ENCODE data around the gene PRKRA. TPM values are rescaled to one million over a fixed set of nuclear protein-coding genes. Genes with fewer than 3 reads are reported as not detected.

The PRKRA gene
- total and polyA plus RNA-seq, 2 of the 13 experiments (the other 11 are each of a cell fraction or from before 2014, with no cell fraction given) = 53.1 to 74.7 TPM

- TF ChIP-seq RNF219 (CRISPR knock-in tag; IDR thresholded peaks at IDR 0.05) (no peak), GABPB1 (CRISPR knock-in tag; IDR thresholded peaks at IDR 0.05) (peak; percentile 71), TP53 (CRISPR knock-in tag; conservative IDR thresholded peaks at IDR 0.05) (0 out of 2 replicates have a peak, but pooled peaks have one; percentile 50), ZNF556 (CRISPR knock-in tag; IDR thresholded peaks at IDR 0.05; ENCODE audit: borderline replicate concordance) (0 out of 2 replicates have a peak, but pooled peaks have one; percentile 68), ZKSCAN8 (CRISPR knock-in tag; IDR thresholded peaks at IDR 0.05; ENCODE audit: borderline replicate concordance) (peak; percentile 58; the same call in 1 of the 2 replicates), ZNF331 (CRISPR knock-in tag; IDR thresholded peaks at IDR 0.05) (peak; percentile 70), CCAR2 (optimal IDR thresholded peaks at IDR 0.05; ENCODE audit: low read depth, low read length) (no peak), ONECUT2 (CRISPR knock-in tag; IDR thresholded peaks at IDR 0.05) (0 out of 2 replicates have a peak, but pooled peaks have one; percentile 10), HNRNPK (IDR thresholded peaks at IDR 0.05; ENCODE audit: low read depth, low read length, poor library complexity, severe bottlenecking) (no peak), AHR (CRISPR knock-in tag; IDR thresholded peaks at IDR 0.05) (no peak; the same call in 1 of the 2 replicates), CSRNP1 (CRISPR knock-in tag; IDR thresholded peaks at IDR 0.05) (no peak; the same call in 1 of the 2 replicates)
- TF ChIP-seq, protein P1, sequence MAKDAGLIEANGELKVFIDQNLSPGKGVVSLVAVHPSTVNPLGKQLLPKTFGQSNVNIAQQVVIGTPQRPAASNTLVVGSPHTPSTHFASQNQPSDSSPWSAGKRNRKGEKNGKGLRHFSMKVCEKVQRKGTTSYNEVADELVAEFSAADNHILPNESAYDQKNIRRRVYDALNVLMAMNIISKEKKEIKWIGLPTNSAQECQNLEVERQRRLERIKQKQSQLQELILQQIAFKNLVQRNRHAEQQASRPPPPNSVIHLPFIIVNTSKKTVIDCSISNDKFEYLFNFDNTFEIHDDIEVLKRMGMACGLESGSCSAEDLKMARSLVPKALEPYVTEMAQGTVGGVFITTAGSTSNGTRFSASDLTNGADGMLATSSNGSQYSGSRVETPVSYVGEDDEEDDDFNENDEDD (CRISPR knock-in tag; IDR thresholded peaks at IDR 0.05; ENCODE audit: borderline replicate concordance) = peak; percentile 66; the same call in 1 of the 2 replicates
- TF ChIP-seq, protein P2, sequence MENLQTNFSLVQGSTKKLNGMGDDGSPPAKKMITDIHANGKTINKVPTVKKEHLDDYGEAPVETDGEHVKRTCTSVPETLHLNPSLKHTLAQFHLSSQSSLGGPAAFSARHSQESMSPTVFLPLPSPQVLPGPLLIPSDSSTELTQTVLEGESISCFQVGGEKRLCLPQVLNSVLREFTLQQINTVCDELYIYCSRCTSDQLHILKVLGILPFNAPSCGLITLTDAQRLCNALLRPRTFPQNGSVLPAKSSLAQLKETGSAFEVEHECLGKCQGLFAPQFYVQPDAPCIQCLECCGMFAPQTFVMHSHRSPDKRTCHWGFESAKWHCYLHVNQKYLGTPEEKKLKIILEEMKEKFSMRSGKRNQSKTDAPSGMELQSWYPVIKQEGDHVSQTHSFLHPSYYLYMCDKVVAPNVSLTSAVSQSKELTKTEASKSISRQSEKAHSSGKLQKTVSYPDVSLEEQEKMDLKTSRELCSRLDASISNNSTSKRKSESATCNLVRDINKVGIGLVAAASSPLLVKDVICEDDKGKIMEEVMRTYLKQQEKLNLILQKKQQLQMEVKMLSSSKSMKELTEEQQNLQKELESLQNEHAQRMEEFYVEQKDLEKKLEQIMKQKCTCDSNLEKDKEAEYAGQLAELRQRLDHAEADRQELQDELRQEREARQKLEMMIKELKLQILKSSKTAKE (CRISPR knock-in tag; IDR thresholded peaks at IDR 0.05; ENCODE audit: borderline replicate concordance) = no peak
- TF ChIP-seq, protein P3, sequence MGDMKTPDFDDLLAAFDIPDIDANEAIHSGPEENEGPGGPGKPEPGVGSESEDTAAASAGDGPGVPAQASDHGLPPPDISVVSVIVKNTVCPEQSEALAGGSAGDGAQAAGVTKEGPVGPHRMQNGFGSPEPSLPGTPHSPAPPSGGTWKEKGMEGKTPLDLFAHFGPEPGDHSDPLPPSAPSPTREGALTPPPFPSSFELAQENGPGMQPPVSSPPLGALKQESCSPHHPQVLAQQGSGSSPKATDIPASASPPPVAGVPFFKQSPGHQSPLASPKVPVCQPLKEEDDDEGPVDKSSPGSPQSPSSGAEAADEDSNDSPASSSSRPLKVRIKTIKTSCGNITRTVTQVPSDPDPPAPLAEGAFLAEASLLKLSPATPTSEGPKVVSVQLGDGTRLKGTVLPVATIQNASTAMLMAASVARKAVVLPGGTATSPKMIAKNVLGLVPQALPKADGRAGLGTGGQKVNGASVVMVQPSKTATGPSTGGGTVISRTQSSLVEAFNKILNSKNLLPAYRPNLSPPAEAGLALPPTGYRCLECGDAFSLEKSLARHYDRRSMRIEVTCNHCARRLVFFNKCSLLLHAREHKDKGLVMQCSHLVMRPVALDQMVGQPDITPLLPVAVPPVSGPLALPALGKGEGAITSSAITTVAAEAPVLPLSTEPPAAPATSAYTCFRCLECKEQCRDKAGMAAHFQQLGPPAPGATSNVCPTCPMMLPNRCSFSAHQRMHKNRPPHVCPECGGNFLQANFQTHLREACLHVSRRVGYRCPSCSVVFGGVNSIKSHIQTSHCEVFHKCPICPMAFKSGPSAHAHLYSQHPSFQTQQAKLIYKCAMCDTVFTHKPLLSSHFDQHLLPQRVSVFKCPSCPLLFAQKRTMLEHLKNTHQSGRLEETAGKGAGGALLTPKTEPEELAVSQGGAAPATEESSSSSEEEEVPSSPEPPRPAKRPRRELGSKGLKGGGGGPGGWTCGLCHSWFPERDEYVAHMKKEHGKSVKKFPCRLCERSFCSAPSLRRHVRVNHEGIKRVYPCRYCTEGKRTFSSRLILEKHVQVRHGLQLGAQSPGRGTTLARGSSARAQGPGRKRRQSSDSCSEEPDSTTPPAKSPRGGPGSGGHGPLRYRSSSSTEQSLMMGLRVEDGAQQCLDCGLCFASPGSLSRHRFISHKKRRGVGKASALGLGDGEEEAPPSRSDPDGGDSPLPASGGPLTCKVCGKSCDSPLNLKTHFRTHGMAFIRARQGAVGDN (CRISPR knock-in tag; IDR thresholded peaks at IDR 0.05) = peak; percentile 92
These were observed 27.7 kb upstream of the PRKRA start, which contains the start of gene FKBP7 (continued) for GRCh38 chr2:178478439-178479274.
